GM18951 (cell line): ENCODE data around the gene PRICKLE2.

Source experiments
- POLR2A ChIP-seq: IDR thresholded peaks from 4 replicates; pipeline ENCODE4 v1.6.1; 2011; ENCODE audit warnings: mild to moderate bottlenecking; ENCODE audit not compliant: insufficient read length, insufficient read depth; ENCODE audit errors: extremely low read depth
- in situ Hi-C: fragments of 300-500 bp; cut with MboI; formaldehyde crosslinking; loops from one replicate; pipeline ENCODE4 v1.12.0; 2022; ENCODE audit warnings: low sequenced_read_pairs, mixed read lengths, inconsistent platforms; ENCODE audit not compliant: unreplicated experiment

Gene PRICKLE2

DNA sequence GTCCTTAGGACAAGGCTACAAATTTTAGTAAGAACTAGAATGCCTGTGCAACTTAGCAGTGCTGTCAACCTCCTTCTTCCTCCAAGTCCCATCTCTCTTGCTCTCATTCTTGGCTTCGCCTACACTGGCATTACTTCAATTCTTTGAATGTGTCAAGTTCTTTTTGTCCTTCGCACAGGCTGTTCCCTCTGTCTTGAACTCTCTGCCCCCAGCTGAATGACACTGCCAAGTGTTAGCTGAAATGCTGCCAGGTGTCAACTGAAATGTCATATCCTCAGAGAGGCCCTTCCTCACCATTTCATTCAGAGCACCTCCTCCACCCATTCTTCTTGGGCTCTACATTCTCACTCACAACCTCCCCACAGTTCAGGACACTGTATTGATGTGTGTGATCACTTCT lies 153.1 kb downstream of the PRICKLE2 start:
- in situ Hi-C loops = no loop called here
- TF ChIP-seq POLR2A = no peak

DNA sequence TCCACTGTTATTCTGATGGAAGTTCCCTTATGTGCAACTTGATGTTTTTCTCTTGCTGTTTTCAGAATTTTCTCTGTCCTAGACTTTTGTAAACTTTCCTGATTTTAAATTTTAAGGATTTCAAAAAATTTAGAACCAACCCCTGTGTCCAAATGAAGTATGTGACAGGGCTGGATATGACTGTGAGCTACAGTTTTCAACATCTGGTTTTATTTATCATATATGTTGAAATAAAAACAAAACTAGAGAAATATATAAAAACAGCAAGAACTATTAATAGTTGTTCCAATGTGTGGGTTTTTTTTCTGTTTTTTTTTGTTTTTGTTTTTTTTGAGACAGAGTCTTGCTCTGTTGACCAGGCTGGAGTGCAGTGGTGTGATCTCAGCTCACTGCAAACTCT lies 154.6 kb downstream of the PRICKLE2 start:
- in situ Hi-C loops = no loop called here

DNA sequence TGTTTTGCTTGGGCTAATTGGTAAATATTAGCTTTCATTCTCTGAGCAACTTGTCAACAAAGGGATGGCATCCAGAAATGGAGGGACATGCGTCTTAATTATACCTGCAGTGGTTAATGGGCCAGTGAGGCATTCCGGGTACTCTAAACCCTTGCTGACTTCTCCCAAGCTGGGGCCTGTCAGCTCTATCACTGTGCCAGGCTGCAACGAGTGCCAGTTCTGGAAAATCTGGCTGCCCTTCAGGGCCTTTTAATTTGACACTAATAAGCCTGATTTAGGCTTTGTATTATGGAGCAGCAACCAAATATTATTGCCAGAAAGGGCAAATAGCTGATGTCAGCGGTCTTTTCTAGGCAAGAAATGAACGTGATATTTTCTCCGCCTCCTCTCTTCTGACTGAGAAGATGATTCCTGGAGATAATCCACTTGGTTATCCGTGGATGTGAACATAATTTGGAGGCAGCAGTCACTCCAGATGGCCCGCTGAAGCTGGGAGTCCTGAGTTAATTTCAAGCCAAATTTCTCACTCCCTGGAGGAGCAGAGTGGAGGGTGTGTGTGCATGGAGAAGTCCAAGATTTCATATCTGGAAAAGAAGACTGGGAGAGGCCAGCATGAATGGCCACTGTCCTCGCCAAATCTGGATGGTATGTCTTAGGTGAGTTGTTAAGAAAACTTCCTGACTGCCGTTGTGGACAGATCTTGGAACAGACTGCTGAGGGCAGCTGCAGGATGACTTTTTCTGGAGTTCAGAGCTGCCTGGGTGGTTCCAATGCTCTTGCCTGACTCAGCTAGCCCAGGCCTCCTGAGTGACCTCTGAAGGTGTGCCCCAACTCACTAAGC lies 157.5 kb downstream of the PRICKLE2 start:
- TF ChIP-seq POLR2A = no peak
- in situ Hi-C loops = no loop called here

More for the DNA sequence above, 154.6 kb downstream of the PRICKLE2 start:
- no peak for TF ChIP-seq POLR2A

DNA sequence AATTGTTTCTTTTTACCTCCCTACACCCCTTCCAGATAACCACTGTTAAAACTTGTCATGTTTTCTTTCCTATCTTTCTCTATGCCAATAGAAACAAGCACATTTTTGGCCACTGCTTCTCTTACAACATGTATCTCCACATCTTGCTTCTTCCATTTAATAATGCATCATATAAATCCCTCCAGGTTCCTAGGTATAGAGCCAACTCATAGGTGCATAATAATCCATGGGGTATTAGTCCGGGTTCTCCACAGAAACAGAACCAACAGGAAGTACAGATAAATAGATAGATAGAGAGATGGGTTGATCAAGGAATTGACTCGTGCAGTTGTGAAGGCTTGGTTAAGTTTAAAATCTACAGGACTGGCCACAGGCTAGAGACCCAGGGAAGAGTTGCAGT lies 160.5 kb downstream of the PRICKLE2 start:
- no peak for TF ChIP-seq POLR2A
- in situ Hi-C loops = no loop called here

DNA sequence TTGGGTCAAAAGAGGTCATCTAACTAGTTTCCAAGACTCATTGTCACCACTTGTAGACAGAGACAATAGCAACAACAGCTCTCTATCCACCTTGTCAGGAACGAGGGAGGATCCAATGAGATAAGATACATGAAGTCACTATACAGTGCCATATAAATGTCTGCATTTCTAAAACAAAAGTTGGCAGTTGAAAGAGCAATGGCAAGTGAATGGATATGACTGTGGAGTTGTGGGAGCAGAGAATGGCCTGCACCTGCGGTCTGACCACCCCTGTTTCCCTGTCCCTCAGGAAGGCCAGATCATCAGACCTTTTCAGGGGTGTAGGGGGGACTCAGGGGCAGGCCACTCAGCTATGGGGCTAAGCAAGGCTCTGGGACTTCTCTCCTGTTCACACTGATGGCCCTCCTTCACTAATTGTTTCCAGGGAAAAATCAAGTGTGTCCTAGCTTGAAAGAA lies 161.3 kb downstream of the PRICKLE2 start:
- no peak for TF ChIP-seq POLR2A
- in situ Hi-C loops = no loop called here

DNA sequence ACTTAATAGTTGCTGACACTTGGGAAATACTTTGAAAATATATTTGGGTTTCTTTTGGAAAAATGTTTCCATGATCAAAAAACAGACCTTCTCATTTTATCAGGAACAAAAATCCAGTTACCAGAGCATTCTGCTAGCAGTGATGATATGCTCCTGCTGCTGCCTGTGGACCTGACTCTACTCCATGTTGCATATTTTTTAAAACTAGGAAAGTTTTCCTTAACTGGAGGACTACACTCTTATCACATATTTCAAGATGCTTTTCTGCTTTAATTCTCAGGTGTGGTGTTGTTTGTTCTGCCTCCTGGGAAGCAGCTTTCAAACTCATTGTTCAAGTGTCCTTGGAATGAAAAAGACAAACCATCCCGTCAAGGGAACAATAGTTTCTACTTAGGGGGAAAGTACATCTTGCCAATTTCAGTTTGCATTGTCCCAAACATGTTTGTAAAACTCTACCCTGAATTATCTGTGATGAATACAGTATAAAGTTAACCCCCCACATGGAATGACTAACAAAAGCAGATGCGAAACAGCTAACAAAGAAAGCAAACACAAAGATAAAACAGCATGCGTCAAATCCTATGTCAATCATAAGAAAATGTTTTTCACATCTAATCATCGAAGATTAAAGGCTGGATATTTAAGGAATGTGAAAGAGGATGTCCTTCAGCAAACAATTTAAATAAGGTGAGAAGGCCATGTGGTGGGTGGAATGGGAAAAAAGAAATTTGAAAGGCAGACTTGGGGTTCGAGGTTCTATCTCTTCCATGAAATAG lies 161.9 kb downstream of the PRICKLE2 start:
- TF ChIP-seq POLR2A = no peak
- in situ Hi-C loops = no loop called here

DNA sequence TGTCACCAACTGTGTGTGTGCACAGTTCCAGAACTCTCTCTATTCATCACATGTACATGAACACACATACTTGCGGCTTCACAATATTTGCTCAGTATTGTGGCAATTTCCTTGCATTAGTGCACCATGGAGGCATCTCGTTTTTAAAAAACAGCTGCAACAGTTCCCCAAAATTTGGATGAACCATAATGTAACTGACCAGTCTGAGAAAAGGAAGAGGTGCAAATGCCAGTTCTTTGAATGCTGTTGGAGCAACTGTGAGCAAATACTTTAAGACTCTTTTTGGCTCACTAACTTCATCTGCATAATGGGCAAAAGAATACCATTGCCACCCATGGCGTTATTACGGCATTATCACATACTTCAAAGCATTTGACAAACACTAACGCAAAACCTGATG lies 163.6 kb downstream of the PRICKLE2 start:
- in situ Hi-C loops = no loop called here
- no peak for TF ChIP-seq POLR2A

DNA sequence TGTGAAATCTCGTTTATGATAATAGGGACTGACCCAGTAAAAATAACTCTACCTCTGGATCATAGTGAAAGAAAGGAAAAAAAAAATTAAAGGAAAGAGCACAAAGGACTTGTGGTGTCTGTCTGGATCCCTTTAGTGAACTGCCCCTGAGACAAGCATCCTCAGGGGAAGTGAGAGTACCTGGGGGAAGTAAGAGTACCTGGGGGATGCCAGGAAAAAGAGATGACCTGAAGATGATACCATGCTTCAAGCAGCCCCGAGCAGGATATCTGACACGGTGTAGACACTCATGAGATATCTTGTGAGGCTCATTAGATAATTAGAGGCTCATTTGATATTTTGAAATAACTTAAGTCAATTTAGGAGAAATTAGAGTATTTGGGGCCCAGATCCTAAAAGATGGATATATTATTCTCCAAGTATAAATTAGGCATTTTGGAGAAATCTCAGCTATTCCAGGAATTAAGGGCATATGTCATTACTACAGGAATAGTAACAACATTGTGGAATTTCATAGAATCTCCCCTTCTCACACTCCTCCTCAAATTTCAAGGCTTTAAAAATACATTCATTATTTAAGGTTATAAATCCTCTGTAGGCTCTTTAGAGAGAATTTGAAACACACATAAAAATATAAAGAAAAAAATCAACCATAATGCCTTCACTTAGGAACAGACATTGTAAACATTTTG lies 165.6 kb downstream of the PRICKLE2 start:
- TF ChIP-seq POLR2A = no peak
- in situ Hi-C loops = no loop called here

DNA sequence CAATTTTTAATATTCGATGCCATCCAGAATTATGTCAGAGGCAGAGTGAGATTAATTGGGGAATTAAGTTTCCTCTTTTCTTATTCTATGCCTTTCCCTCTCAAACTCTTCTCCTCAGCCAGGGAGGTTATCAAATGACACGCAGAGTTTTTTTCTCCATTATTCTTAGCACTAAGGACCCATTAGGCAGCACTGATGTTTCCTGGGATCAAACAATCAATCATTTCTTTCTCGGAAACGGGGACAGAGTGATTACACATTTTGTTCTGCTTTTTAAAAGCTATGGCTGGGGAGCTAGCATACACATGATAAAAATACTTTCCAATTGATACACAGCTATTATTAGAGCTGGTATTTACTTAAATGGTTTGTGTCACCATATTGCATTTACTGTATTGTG lies 166.7 kb downstream of the PRICKLE2 start:
- in situ Hi-C loops = no loop called here
- no peak for TF ChIP-seq POLR2A

DNA sequence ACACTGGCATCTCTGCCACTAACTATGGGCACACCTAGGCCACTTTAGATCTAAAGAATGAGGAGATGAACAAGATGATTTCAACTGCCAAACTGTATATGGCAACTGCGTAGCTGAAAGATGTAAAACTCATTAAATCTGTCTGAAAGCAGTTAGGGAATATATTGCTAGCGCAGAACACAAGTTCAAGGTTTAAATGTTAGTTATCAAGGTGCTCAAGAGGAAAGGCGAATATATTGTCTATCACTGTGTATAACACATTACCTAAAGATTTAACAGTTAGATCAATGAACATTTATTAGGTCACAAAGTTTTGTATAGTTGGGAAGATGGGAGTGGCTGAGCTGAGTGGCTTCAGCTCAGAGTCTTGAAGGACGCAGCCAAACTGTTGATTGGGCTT lies 168.0 kb downstream of the PRICKLE2 start:
- in situ Hi-C loops = no loop called here
- no peak for TF ChIP-seq POLR2A

DNA sequence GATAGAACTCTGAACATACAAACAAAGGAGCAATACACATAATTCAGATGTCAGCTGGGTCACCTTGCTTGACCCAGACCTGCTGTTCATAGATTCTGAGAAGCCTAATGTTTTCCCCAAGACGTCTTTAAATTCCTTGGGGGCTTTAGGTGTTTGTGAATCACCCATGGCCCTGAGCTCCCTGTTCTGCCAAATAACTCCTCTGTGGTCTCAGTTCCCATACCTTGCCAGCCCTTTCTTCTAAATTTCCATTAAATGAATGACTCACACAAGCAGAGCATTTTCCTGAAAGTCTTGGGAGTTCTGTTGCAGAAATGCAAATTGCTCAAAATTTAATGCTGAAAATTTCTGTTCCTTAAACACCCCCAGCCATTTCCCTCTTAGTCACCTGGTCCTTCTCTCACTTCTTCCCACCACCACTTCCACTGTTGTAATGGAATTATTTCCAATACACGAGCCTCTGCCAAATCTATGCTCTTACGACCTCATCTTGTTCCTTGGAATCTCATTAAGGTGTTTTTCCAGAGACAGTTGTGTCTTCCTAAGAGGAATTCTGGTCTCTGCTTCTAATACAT lies 168.6 kb downstream of the PRICKLE2 start:
- TF ChIP-seq POLR2A = no peak
- in situ Hi-C loops = no loop called here

DNA sequence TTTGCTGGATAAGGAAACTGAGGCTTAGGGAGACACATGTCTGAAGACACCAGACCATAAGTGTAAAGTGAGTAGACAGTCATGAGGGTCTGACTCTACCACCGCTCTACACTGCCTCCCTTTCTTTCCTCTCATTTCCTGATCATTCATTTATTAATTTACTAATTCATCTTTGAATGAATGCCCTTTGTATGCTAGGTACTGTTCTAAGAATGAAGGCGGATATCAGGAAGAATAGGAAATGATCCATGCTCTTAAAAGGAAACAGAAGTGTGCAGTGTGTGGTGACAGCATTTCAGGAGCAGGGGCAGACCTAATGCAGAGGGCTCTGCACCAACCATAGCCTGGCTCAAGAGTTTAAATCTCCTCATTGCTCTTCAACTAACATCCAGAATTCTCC lies 170.2 kb downstream of the PRICKLE2 start:
- in situ Hi-C loops = no loop called here
- TF ChIP-seq POLR2A = no peak

DNA sequence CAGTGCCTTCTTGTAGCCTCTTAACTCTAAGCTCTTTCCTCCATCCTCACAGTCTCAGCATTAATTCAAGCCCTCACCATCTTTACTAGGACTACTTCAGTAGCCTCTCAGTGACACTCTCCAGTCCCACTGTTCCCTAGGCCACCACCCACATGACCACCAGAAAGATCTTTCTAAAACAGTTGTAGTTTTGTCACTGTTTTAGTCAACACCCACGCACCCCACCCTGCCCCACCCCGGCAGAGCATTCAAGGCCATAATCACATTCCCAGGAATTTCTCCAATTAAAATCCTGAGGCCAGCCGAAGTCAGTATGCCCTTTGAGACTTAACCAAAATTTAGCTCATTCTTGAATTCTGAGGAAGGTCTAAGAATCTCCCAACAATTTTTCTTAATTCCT lies 170.8 kb downstream of the PRICKLE2 start:
- no peak for TF ChIP-seq POLR2A
- in situ Hi-C loops = no loop called here
